OCI-LY1 (cell line): ENCODE data around the gene DUSP7.

Source experiments
- EZH2 ChIP-seq: fragments of 200-600 bp; sonication (generic), shearing (Covaris generic); IDR thresholded peaks from 2 replicates; pipeline ENCODE4 v1.8.0; 2017; ENCODE audit warnings: borderline replicate concordance, mixed run types, mild to moderate bottlenecking, antibody characterized with exemption, low read length, moderate library complexity, mixed read lengths
- TF ChIP-seq, protein P1 (sequence below): fragments of 200-600 bp; sonication (generic), shearing (Covaris generic); IDR thresholded peaks from 2 replicates; pipeline ENCODE4 v1.5.1; 2017; ENCODE audit warnings: mild to moderate bottlenecking, antibody characterized with exemption, low read length, moderate library complexity, mixed read lengths

DNA sequence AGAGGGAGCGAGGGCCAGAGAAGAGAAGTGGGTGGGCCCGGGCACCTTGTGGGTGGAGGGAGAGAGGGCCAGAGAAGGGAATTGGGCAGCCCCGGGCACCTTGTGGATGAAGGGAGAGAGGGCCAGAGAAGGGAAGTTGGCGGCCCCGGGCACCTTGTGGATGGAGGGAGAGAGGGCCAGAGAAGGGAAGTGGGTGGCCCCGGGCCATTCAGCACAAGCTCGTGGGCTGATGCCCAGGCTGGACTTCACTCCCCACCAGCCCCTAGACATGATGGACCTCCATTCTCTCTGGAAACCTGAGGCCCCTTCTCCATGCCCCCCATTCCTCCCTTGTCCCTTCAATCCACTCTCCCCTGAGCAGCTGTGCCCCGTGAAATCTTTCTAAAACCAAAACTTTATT lies 15.8 kb downstream of the DUSP7 start:
- TF ChIP-seq, protein P1, sequence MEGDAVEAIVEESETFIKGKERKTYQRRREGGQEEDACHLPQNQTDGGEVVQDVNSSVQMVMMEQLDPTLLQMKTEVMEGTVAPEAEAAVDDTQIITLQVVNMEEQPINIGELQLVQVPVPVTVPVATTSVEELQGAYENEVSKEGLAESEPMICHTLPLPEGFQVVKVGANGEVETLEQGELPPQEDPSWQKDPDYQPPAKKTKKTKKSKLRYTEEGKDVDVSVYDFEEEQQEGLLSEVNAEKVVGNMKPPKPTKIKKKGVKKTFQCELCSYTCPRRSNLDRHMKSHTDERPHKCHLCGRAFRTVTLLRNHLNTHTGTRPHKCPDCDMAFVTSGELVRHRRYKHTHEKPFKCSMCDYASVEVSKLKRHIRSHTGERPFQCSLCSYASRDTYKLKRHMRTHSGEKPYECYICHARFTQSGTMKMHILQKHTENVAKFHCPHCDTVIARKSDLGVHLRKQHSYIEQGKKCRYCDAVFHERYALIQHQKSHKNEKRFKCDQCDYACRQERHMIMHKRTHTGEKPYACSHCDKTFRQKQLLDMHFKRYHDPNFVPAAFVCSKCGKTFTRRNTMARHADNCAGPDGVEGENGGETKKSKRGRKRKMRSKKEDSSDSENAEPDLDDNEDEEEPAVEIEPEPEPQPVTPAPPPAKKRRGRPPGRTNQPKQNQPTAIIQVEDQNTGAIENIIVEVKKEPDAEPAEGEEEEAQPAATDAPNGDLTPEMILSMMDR, result no peak
- no peak for TF ChIP-seq EZH2
